Transverse colon (tissue), 4 donors: Measurements from ENCODE around the gene SLC30A7.

ENCODE experiments used
- EP300 ChIP-seq: sonication (generic); formaldehyde crosslinking; IDR thresholded peaks from one replicate; pipeline ENCODE4 v1.6.1; 2017; ENCODE audit warnings: antibody characterized with exemption, low read depth
- POLR2A ChIP-seq: fragments of 450-650 bp; IDR thresholded peaks from one replicate; pipeline ENCODE4 v1.6.1; 2016; ENCODE audit warnings: antibody characterized with exemption, mild to moderate bottlenecking, moderate library complexity
- POLR2AphosphoS5 ChIP-seq, 3 donors: sonication (generic); formaldehyde crosslinking; IDR thresholded peaks; one replicate each; pipeline ENCODE4 v1.6.1; 2016; ENCODE audit warnings: antibody characterized with exemption in 3 of 3
- TF ChIP-seq, protein P1 (sequence below), 5 experiments: fragments of 200-600 bp in 3 of 5; fragments of 450-650 bp in 2 of 5; sonication (generic) in 3 of 5; IDR thresholded peaks; 1 replicate in 2 of 5; 2 replicates in 3 of 5; pipeline ENCODE4 v1.5.1; 2016 to 2017; ENCODE audit warnings: antibody characterized with exemption in 5 of 5, inconsistent platforms in 3 of 5, mild to moderate bottlenecking in 2 of 5, moderate library complexity in 1 of 5

- TF ChIP-seq, protein P1, sequence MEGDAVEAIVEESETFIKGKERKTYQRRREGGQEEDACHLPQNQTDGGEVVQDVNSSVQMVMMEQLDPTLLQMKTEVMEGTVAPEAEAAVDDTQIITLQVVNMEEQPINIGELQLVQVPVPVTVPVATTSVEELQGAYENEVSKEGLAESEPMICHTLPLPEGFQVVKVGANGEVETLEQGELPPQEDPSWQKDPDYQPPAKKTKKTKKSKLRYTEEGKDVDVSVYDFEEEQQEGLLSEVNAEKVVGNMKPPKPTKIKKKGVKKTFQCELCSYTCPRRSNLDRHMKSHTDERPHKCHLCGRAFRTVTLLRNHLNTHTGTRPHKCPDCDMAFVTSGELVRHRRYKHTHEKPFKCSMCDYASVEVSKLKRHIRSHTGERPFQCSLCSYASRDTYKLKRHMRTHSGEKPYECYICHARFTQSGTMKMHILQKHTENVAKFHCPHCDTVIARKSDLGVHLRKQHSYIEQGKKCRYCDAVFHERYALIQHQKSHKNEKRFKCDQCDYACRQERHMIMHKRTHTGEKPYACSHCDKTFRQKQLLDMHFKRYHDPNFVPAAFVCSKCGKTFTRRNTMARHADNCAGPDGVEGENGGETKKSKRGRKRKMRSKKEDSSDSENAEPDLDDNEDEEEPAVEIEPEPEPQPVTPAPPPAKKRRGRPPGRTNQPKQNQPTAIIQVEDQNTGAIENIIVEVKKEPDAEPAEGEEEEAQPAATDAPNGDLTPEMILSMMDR (IDR thresholded peaks at IDR 0.05) = no peak
- no peak for TF ChIP-seq POLR2A
- TF ChIP-seq EP300 = no peak
- no peak for TF ChIP-seq POLR2AphosphoS5 (IDR thresholded peaks at IDR 0.05)
These were observed 132.6 kb downstream of the SLC30A7 start for GRCh38 chr1:101028466-101028865.
